HepG2 (cell line): ENCODE measurements around the gene ZNF584. TPM values are rescaled to one million over a fixed set of nuclear protein-coding genes. Genes with fewer than 3 reads are reported as not detected.
A peak's percentile ranks its signal among the peaks of the same experiment; 100 is the strongest.

ENCODE experiments used
- ARNTL ChIP-seq: sonication (generic); formaldehyde crosslinking; IDR thresholded peaks from 2 replicates; pipeline ENCODE4 v1.4.0; 2020; ENCODE audit warnings: mild to moderate bottlenecking, missing genetic modification reagents
- ATF7 ChIP-seq, 2 experiments: fragments of 450-650 bp in 1 of 2; sonication (generic) in 1 of 2; formaldehyde crosslinking in 1 of 2; IDR thresholded peaks; 2 replicates each; pipeline versions ENCODE4 v1.4.0 to v1.6.1; 2016 to 2020; ENCODE audit warnings: antibody characterized with exemption in 1 of 2, mild to moderate bottlenecking in 1 of 2, missing genetic modification reagents in 1 of 2
- BCL6 ChIP-seq: IDR thresholded peaks from 2 replicates; pipeline ENCODE4 v1.6.1; 2016; ENCODE audit warnings: missing genetic modification reagents, missing compliant biosample characterization
- GATA4 ChIP-seq: sonication (generic); IDR thresholded peaks from 2 replicates; pipeline ENCODE4 v1.6.1; 2016; ENCODE audit warnings: antibody characterized with exemption, low read depth, borderline replicate concordance
- HHEX ChIP-seq: IDR thresholded peaks from 2 replicates; pipeline ENCODE4 v1.6.1; 2016; ENCODE audit warnings: control low read depth
- KLF16 ChIP-seq, 2 experiments: sonication (generic) in 1 of 2; formaldehyde crosslinking in 1 of 2; IDR thresholded peaks; 2 replicates each; pipeline versions ENCODE4 v1.6.1 to v1.8.0; 2016 to 2023; ENCODE audit warnings: missing genetic modification reagents in 2 of 2, missing compliant biosample characterization in 1 of 2
- KLF6 ChIP-seq: IDR thresholded peaks from 2 replicates; pipeline ENCODE4 v1.8.0; 2016; ENCODE audit warnings: missing biosample characterization, missing genetic modification reagents
- MED1 ChIP-seq: sonication (generic); formaldehyde crosslinking; IDR thresholded peaks from 2 replicates; pipeline ENCODE4 v1.4.0; 2020; ENCODE audit warnings: missing genetic modification reagents
- NFKB2 ChIP-seq: sonication (generic); formaldehyde crosslinking; IDR thresholded peaks from 2 replicates; pipeline ENCODE4 v1.4.0; 2020; ENCODE audit warnings: missing genetic modification reagents, borderline replicate concordance
- NRL ChIP-seq: sonication (generic); formaldehyde crosslinking; IDR thresholded peaks from 2 replicates; pipeline ENCODE4 v1.5.0; 2020; ENCODE audit warnings: missing genetic modification reagents, mild to moderate bottlenecking, moderate library complexity, borderline replicate concordance
- PCBP2 ChIP-seq: fragments of 200-400 bp; formaldehyde crosslinking; optimal IDR thresholded peaks from 2 replicates; pipeline ENCODE3; 2018; ENCODE audit warnings: low read length, low read depth; ENCODE audit not compliant: poor library complexity, severe bottlenecking
- PITX1 ChIP-seq: sonication (generic); formaldehyde crosslinking; IDR thresholded peaks from 2 replicates; pipeline ENCODE4 v1.5.1; 2020; ENCODE audit warnings: mild to moderate bottlenecking, missing genetic modification reagents
- PRPF4 ChIP-seq: fragments of 200-400 bp; formaldehyde crosslinking; IDR thresholded peaks from 2 replicates; pipeline ENCODE4 v1.6.1; 2016; ENCODE audit warnings: low read length, low read depth; ENCODE audit not compliant: poor library complexity, severe bottlenecking
- RELA ChIP-seq: sonication (generic); formaldehyde crosslinking; IDR thresholded peaks from 2 replicates; pipeline ENCODE4 v1.4.0; 2020; ENCODE audit warnings: missing genetic modification reagents
- SNAI1 ChIP-seq: sonication (generic); formaldehyde crosslinking; IDR thresholded peaks from 2 replicates; pipeline ENCODE4 v1.5.0; 2020; ENCODE audit warnings: mild to moderate bottlenecking, missing genetic modification reagents, borderline replicate concordance
- TFDP2 ChIP-seq: sonication (generic); formaldehyde crosslinking; IDR thresholded peaks from 2 replicates; pipeline ENCODE4 v1.4.0; 2020; ENCODE audit warnings: missing genetic modification reagents
- ZBTB33 ChIP-seq: sonication (generic); formaldehyde crosslinking; IDR thresholded peaks from 2 replicates; pipeline ENCODE4 v1.4.0; 2020; ENCODE audit warnings: missing genetic modification reagents
- ZBTB37 ChIP-seq: sonication (generic); formaldehyde crosslinking; IDR thresholded peaks from 2 replicates; pipeline ENCODE4 v1.4.0; 2020; ENCODE audit warnings: mild to moderate bottlenecking, missing genetic modification reagents
- ZFP36L1 ChIP-seq: sonication (generic); formaldehyde crosslinking; IDR thresholded peaks from 2 replicates; pipeline ENCODE4 v1.8.0; 2022; ENCODE audit warnings: mild to moderate bottlenecking, missing genetic modification reagents, moderate library complexity
- ZNF263 ChIP-seq: sonication (generic); formaldehyde crosslinking; IDR thresholded peaks from 2 replicates; pipeline ENCODE4 v1.4.0; 2020; ENCODE audit warnings: missing genetic modification reagents
- ZNF317 ChIP-seq: sonication (generic); formaldehyde crosslinking; IDR thresholded peaks from 2 replicates; pipeline ENCODE4 v1.5.0; 2020; ENCODE audit warnings: mild to moderate bottlenecking, missing genetic modification reagents
- ZNF329 ChIP-seq: sonication (generic); formaldehyde crosslinking; IDR thresholded peaks from 2 replicates; pipeline ENCODE4 v1.9.0; 2021; ENCODE audit warnings: low read depth, mild to moderate bottlenecking, missing genetic modification reagents
- ZNF331 ChIP-seq: sonication (generic); formaldehyde crosslinking; IDR thresholded peaks from 2 replicates; pipeline ENCODE4 v1.4.0; 2020; ENCODE audit warnings: missing genetic modification reagents
- ZNF451 ChIP-seq: sonication (generic); formaldehyde crosslinking; IDR thresholded peaks from 2 replicates; pipeline ENCODE4 v1.5.0; 2020; ENCODE audit warnings: mild to moderate bottlenecking, missing genetic modification reagents
- ZNF510 ChIP-seq: sonication (generic); formaldehyde crosslinking; IDR thresholded peaks from 2 replicates; pipeline ENCODE4 v1.4.0; 2020; ENCODE audit warnings: low read depth, mild to moderate bottlenecking, missing genetic modification reagents
- ZNF747 ChIP-seq: sonication (generic); formaldehyde crosslinking; IDR thresholded peaks from 2 replicates; pipeline ENCODE4 v1.8.1; 2023; ENCODE audit warnings: missing genetic modification reagents, mild to moderate bottlenecking, borderline replicate concordance
- ZZZ3 ChIP-seq: sonication (generic); formaldehyde crosslinking; IDR thresholded peaks from 2 replicates; pipeline ENCODE4 v1.4.0; 2020; ENCODE audit warnings: missing genetic modification reagents, mild to moderate bottlenecking, borderline replicate concordance
- polyA plus RNA-seq, 8 experiments: library from polyadenylated mRNA; depleted of rRNA in 3 of 8; stranded (reverse) in 7 of 8; unstranded in 1 of 8; fragments of >200 nt; fragmentation: Illumina TruSeq in 4 of 8; extraction: Trizol in 4 of 8; gene quantifications; 2 replicates each; pipeline versions ENCODE4 v1.2.1 to v1.2.3, GENCODE V29; 2011 to 2016; ENCODE audit warnings: low read depth in 4 of 8, missing spikeins in 1 of 8, mixed read lengths in 1 of 8; ENCODE audit not compliant: insufficient read depth in 1 of 8
- total RNA-seq, 5 experiments: library from RNA; depleted of rRNA; stranded (reverse); fragments of >200 nt; fragmentation: Illumina TruSeq; extraction: Trizol; gene quantifications; 2 replicates each; pipeline ENCODE4 v1.2.3, GENCODE V29; 2016; ENCODE audit warnings: low read depth in 1 of 5

The ZNF584 gene
- total and polyA plus RNA-seq, 2 of the 13 experiments (the other 11 are each of a cell fraction or from before 2014, with no cell fraction given): 2.4 to 7.0 TPM

- TF ChIP-seq ZBTB37 (CRISPR knock-in tag): no peak
- TF ChIP-seq ZNF263 (CRISPR knock-in tag): no peak
- TF ChIP-seq MED1 (CRISPR knock-in tag): peak; percentile 28; the same call in 1 of the 2 replicates
- TF ChIP-seq ZNF747 (CRISPR knock-in tag): no peak
- no peak for TF ChIP-seq ZBTB33 (CRISPR knock-in tag)
- TF ChIP-seq ZZZ3 (CRISPR knock-in tag): no peak
- TF ChIP-seq PITX1 (CRISPR knock-in tag): no peak; the same call in 1 of the 2 replicates
- TF ChIP-seq BCL6 (CRISPR knock-in tag): no peak
- no peak for TF ChIP-seq GATA4
- TF ChIP-seq ZNF451 (CRISPR knock-in tag): no peak; the same call in 1 of the 2 replicates
- TF ChIP-seq ZNF329 (CRISPR knock-in tag): no peak
- TF ChIP-seq TFDP2 (CRISPR knock-in tag): peak; percentile 85
- TF ChIP-seq NFKB2 (CRISPR knock-in tag): peak; percentile 60; the same call in 1 of the 2 replicates
- no peak; the same call in 1 of the 2 replicates for TF ChIP-seq NRL
- no peak; a peak in 1 of 4 replicates for TF ChIP-seq KLF16 (CRISPR knock-in tag; IDR thresholded peaks at IDR 0.05)
- no peak for TF ChIP-seq ZNF510 (CRISPR knock-in tag)
- no peak for TF ChIP-seq PCBP2
- no peak for TF ChIP-seq ZNF317 (CRISPR knock-in tag)
- no peak for TF ChIP-seq ZFP36L1
- TF ChIP-seq SNAI1 (CRISPR knock-in tag): no peak
- TF ChIP-seq RELA (CRISPR knock-in tag): no peak
- TF ChIP-seq HHEX (CRISPR knock-in tag): no peak
- TF ChIP-seq PRPF4: no peak
- no peak for TF ChIP-seq ZNF331 (CRISPR knock-in tag)
- TF ChIP-seq KLF6 (CRISPR knock-in tag): no peak
- 0 out of 2 replicates have a peak, but pooled peaks have one; percentile 48 for TF ChIP-seq ARNTL (CRISPR knock-in tag)
- TF ChIP-seq ATF7 (IDR thresholded peaks at IDR 0.05): no peak
- no peak for TF ChIP-seq ATF7 (CRISPR knock-in tag; IDR thresholded peaks at IDR 0.05)
Measured at GRCh38 chr19:58466760-58467589, 58.5 kb downstream of the ZNF584 start, which contains the start of gene ZNF324 (continued).
